GM13977 (cell line): ENCODE measurements around the gene NECAB2.

Experiments
- DNase-seq: peaks from one replicate; pipeline ENCODE4 v3.0.0; 2012; ENCODE audit warnings: low spot score
- in situ Hi-C: fragments of 300-500 bp; cut with MboI; formaldehyde crosslinking; loops from one replicate; pipeline ENCODE4 v1.12.0; 2022; ENCODE audit warnings: low sequenced_read_pairs, low pct_unique_long_range_greater_than_20kb, mixed read lengths, inconsistent platforms; ENCODE audit not compliant: unreplicated experiment
- TF ChIP-seq, protein P1 (sequence below): IDR thresholded peaks from 2 replicates; pipeline ENCODE4 v1.5.1; 2012; ENCODE audit warnings: mild to moderate bottlenecking, control low read depth; ENCODE audit not compliant: insufficient read depth; ENCODE audit errors: extremely low read depth, missing control alignments

The NECAB2 gene

DNA sequence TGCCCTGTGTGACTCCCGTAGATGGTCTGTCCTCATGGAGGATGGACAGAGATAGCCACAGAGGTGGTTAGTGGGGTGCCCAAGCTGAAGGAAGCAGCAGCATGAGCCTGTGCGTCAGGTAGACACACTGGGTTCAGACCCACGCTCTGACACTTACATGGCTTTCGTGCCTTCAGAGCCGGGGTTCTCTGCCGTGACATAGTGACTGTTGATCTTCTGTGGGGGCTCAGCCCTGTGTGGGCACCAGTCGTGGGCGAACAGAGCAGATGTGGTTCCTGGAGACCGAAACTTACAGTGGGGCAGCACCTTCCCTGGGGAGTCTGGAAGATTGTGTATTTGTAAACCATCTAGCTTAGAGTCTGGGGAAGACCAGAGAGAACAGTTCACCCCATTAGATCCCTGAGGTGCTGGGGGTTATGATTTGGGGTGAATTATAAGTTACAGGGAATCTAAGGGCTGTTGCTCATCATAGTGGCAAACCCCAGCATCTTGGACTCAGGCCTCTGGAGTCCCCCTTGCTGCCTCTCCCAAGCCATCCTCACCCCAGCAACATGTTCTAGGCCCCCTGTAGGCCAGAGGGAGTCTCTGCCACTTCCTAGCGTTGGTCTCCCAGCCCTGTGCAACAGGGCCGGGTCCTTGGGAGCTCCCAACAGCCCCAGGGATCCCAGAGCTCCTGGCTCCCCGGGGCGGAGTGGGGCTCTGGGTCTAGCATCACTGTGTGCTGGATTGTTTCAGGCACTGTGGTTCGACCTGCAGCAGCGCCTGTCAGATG is 28.6 kb downstream of the NECAB2 start:
- in situ Hi-C loops, result no loop called here
- DNase-seq, result no peak
- TF ChIP-seq, protein P1, sequence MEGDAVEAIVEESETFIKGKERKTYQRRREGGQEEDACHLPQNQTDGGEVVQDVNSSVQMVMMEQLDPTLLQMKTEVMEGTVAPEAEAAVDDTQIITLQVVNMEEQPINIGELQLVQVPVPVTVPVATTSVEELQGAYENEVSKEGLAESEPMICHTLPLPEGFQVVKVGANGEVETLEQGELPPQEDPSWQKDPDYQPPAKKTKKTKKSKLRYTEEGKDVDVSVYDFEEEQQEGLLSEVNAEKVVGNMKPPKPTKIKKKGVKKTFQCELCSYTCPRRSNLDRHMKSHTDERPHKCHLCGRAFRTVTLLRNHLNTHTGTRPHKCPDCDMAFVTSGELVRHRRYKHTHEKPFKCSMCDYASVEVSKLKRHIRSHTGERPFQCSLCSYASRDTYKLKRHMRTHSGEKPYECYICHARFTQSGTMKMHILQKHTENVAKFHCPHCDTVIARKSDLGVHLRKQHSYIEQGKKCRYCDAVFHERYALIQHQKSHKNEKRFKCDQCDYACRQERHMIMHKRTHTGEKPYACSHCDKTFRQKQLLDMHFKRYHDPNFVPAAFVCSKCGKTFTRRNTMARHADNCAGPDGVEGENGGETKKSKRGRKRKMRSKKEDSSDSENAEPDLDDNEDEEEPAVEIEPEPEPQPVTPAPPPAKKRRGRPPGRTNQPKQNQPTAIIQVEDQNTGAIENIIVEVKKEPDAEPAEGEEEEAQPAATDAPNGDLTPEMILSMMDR, result no peak

DNA sequence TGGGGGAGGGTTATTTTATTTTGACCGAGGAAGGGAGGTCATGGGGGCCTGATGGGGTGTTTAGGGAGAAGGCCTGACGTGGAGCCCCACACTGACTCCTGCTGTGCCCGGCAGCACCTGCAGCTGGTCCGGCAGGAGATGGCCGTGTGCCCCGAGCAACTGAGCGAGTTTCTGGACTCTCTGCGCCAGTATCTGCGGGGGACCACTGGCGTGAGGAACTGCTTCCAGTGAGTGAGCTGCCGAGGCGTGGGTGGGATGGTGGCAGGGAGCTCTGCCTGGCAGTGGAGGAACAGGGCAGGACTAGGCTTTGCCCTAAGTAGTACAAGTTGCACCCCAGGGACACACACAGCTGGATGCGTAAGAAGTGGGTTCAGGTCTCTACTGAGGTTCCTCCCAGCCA is 30.0 kb downstream of the NECAB2 start:
- in situ Hi-C loops, result no loop called here
- TF ChIP-seq, protein P1, result no peak
- no peak for DNase-seq

DNA sequence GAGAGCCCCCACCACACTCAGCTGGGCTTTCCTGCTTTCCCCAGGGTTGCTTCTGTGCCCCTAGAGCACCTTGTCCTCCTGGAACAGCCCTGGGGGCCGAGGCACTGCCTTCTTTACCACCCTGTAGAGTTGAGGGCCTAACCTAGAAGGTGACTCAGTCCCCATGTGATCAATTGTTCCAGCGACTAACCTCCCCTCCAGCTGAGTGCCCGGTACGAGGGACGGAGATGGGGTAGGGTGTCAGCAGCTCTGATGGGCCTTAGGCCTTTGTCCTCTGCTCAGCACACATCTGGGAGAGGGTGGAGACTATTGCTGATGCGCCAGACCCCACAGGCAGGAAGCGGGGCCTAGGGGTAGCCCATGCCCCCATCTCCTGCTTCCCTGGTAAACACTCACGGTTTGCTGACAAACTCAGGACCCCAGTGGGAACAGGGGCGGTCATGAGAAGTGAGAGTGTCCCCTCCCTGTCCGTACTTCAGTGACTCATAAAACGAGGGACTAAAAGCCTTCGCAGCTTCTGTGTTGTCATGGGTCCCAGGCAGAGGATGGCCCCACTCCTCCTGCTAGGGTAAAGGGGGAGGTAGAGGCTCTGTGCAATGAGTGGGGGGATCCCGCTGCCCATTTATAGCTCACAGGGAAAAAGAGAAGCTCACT is 33.1 kb downstream of the NECAB2 start:
- TF ChIP-seq, protein P1, result no peak
- DNase-seq, result no peak
- in situ Hi-C loops, result no loop called here

DNA sequence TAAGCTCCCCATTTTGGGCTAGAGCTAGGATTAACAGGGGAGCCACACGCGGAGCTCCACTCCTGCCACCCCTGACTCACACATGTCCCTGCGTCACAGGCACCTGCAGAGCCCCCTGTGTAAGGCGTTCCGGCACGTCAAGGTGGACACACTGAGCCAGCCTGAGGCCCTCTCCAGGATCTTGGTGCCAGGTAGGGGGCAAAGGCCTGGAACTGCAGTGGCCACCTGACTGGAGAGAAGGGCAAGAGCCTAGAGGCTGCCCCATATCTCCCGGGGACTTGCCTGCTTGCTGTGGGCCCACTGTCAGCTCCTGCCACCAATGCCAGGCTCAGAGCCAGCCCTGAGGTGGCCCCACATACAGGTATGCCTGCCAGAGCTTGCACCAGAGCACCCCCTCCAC is 33.7 kb downstream of the NECAB2 start:
- TF ChIP-seq, protein P1, result no peak
- no peak for DNase-seq
- in situ Hi-C loops, result no loop called here

DNA sequence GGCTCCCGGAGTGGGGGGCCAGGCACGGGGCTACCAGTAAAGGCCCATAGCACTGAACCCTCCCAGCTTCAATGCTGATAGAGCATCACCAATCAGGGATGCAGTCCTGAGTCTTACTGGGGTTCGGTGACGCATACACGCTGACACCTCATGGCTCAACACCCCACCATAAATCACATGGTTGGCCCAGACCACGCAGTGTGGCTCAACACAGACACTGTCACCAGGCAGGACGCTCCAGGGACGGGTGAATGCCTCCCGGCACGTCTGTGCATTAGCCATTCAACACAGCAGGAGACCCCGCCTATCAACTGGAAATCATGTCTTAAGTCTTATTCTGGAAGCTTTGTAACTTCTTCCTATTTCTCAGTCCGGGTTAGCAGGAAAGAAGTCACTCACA is 35.0 kb downstream of the NECAB2 start:
- DNase-seq, result no peak
- in situ Hi-C loops, result no loop called here
- TF ChIP-seq, protein P1, result no peak

DNA sequence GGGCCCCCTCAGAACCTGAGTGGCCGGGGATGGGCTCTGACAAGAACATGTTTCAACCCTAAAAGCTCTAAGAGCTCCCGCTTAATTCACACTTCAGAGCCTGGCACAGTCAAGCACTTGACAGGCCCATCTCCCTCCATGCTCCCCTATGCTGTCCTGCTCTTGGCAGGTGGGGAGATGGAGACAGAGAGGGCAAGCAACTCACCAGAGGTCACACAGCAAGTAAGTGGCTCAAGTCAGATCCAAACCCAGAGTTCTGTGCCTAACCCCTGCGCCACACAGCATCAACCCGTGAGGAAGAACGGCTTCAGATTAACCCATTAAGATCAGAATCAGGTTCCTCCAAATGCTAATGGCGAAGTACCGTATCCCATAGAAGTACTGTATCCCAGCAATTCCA is 36.4 kb downstream of the NECAB2 start:
- TF ChIP-seq, protein P1, result no peak
- in situ Hi-C loops, result no loop called here

More for the DNA sequence above, 36.4 kb downstream of the NECAB2 start:
- DNase-seq, result no peak
